Peyer's patch (tissue), 4 donors: Measurements from ENCODE around the gene PAIP1. TPM values are rescaled to one million over a fixed set of nuclear protein-coding genes. Genes with fewer than 3 reads are reported as not detected.

Source experiments
- DNase-seq, 3 donors: peaks; one replicate each; pipeline ENCODE4 v3.0.0-alpha.2; 2017 to 2019
- H3K27ac ChIP-seq, 4 donors: fragments of 200-600 bp; sonication (generic); one replicate each; pipeline ENCODE4 v1.5.1; 2016 to 2019
- H3K27me3 ChIP-seq, 2 donors: fragments of 200-600 bp; sonication (generic); one replicate each; pipeline ENCODE4 v1.5.1; 2019
- H3K36me3 ChIP-seq, 3 donors: fragments of 200-600 bp; sonication (generic); one replicate each; pipeline ENCODE4 v1.5.1; 2016 to 2019
- H3K4me1 ChIP-seq, 4 donors: fragments of 200-600 bp; sonication (generic); one replicate each; pipeline ENCODE4 v1.5.1; 2016 to 2019
- H3K4me3 ChIP-seq, 4 donors: fragments of 200-600 bp; sonication (generic); 1 replicate in 3 of 4; 2 replicates in 1 of 4; pipeline ENCODE4 v1.5.1; 2016 to 2019; ENCODE audit warnings: mild to moderate bottlenecking in 1 of 4
- H3K9me3 ChIP-seq, 4 donors: fragments of 200-600 bp; sonication (generic); one replicate each; pipeline ENCODE4 v1.5.1; 2016 to 2019; ENCODE audit warnings: mild to moderate bottlenecking in 1 of 4
- POLR2A ChIP-seq, 2 donors: fragments of 450-650 bp; IDR thresholded peaks; one replicate each; pipeline ENCODE4 v1.5.1; 2017; ENCODE audit warnings: antibody characterized with exemption in 2 of 2, mild to moderate bottlenecking in 2 of 2, moderate library complexity in 2 of 2
- total RNA-seq, 4 donors: library from RNA; depleted of rRNA; stranded (reverse); fragments of >200 nt; gene quantifications; one replicate each; pipeline ENCODE4 v1.1.0, GENCODE V29; 2016
- TF ChIP-seq, protein P1 (sequence below), 6 experiments: fragments of 450-650 bp in 4 of 6; fragments of 200-600 bp in 2 of 6; sonication (generic) in 1 of 6; IDR thresholded peaks; one replicate each; pipeline ENCODE4 v1.5.1; 2017 to 2019; ENCODE audit warnings: antibody characterized with exemption in 6 of 6, mild to moderate bottlenecking in 3 of 6, moderate library complexity in 1 of 6

The PAIP1 gene, protein sequence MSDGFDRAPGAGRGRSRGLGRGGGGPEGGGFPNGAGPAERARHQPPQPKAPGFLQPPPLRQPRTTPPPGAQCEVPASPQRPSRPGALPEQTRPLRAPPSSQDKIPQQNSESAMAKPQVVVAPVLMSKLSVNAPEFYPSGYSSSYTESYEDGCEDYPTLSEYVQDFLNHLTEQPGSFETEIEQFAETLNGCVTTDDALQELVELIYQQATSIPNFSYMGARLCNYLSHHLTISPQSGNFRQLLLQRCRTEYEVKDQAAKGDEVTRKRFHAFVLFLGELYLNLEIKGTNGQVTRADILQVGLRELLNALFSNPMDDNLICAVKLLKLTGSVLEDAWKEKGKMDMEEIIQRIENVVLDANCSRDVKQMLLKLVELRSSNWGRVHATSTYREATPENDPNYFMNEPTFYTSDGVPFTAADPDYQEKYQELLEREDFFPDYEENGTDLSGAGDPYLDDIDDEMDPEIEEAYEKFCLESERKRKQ
- total RNA-seq: 10 to 100 TPM; 45.9 to 61.1 (median 48.9) TPM

DNA sequence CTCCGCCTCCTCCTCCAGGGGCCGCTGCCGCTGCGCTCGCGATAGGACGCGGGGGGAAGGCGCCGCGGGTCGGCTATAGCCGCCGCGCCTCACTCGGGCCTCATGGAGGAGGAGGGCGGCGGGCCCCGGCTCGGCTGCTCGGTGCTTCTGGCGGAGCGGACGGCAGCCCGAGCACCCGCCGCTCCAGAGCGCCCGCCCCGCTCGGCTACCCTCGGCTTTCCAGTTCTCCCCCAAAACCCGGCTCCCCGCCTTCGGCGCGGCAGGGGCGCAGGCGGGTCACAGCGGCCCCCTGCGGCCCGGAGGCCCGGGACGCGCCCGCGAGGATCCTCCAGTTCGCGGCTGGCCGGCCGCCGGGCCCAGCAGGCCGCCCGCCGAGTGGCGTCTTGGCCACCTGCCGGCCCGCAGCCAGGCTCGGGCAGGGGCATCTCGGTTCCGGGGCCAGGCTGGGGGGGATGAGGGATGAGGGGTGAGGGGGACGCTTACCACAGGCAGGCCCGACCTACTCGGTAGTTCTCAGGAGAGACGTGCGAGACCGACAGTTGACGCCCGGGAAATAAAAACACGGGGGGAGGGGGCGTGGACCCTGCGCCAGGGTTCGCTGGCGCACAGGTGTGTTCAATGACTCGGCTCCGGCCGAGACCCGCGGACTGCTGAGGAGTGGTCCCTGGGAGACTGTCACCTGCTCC lies at the start of gene PAIP1:
Gene PAIP1, minus strand, starts transcription at position 221 of the 686 bp plus-strand sequence. CDS start 231 bp downstream, outside the sequence.
- Histone ChIP-seq H3K9me3 (no peaks in the 10 kb centered on the region), H3K27me3 (no peaks in the 10 kb centered on the region), H3K4me1 (peaks cover 0 to 32% (median 2%) of the 10 kb centered on the region in 4 donors), H3K27ac (peak within 1 kb of the TSS; percentile 90 to 96 (median 95)), H3K36me3 (no peaks in the 10 kb centered on the region), H3K4me3 (peak within 1 kb of the TSS; percentile 73 to 94 (median 86))
- peak; percentile 68 to 92 (median 91) for DNase-seq
- TF ChIP-seq, protein P1, sequence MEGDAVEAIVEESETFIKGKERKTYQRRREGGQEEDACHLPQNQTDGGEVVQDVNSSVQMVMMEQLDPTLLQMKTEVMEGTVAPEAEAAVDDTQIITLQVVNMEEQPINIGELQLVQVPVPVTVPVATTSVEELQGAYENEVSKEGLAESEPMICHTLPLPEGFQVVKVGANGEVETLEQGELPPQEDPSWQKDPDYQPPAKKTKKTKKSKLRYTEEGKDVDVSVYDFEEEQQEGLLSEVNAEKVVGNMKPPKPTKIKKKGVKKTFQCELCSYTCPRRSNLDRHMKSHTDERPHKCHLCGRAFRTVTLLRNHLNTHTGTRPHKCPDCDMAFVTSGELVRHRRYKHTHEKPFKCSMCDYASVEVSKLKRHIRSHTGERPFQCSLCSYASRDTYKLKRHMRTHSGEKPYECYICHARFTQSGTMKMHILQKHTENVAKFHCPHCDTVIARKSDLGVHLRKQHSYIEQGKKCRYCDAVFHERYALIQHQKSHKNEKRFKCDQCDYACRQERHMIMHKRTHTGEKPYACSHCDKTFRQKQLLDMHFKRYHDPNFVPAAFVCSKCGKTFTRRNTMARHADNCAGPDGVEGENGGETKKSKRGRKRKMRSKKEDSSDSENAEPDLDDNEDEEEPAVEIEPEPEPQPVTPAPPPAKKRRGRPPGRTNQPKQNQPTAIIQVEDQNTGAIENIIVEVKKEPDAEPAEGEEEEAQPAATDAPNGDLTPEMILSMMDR (IDR thresholded peaks at IDR 0.05): peak in 5 of 6 experiments; percentile 54 to 81 (median 74)
- peak; percentile 39 to 60 for TF ChIP-seq POLR2A (IDR thresholded peaks at IDR 0.05)

DNA sequence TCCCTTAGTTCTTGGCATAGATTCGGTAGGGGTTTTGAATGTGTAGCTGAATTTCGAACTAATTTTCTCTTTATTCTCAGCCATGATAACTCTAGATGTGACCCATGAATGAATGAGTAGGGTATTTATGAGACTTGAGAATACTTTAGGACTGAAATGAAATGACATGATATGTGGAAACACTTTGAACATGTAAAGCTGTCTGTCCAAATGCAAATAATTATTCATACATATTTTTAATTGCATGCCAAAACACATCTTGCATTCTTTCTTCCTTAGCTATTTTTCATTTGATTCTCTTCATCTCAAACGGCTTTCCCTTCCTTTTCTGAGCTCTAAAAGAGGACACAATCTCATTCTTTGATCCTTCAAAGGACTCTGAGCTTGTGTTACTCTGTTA lies 49.5 kb upstream of the PAIP1 start:
- Histone ChIP-seq H3K27me3 (no peaks in the 10 kb centered on the region), H3K9me3 (no peaks in the 10 kb centered on the region), H3K36me3 (peaks cover 0 to 22% (median 0%) of the 10 kb centered on the region in 3 donors), H3K4me3 (no peak overlapping the region), H3K4me1 (peaks cover 0 to 12% (median 6%) of the 10 kb centered on the region in 4 donors), H3K27ac (no peak overlapping the region)
- no peak for DNase-seq
- TF ChIP-seq, protein P1 (IDR thresholded peaks at IDR 0.05): no peak
- TF ChIP-seq POLR2A (IDR thresholded peaks at IDR 0.05): no peak

DNA sequence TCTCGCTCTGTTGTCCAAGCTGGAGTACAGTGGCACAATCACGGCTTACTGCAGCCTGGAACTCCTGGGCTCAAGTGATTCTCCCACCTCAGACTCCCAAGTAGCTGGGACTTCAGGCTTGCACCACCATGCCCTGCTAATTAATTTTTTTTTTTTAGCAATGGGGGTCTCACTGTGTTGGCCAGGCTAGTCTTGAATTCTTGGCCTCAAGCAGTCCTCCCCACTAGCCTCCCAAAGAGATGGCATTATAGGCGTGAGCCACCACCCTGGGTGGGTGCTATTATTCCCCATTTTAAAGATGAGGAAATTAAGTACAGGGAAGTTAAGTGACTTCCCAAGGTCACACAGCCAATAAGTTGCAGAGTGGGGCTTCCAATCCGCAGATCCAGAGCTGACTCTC lies 47.8 kb upstream of the PAIP1 start:
- Histone ChIP-seq H3K9me3 (no peaks in the 10 kb centered on the region), H3K27ac (no peak overlapping the region), H3K36me3 (peaks cover 0 to 6% (median 0%) of the 10 kb centered on the region in 3 donors), H3K4me3 (peak overlapping the region in 1 of 4 donors; percentile 86), H3K27me3 (no peaks in the 10 kb centered on the region), H3K4me1 (peaks cover 0 to 15% (median 6%) of the 10 kb centered on the region in 4 donors)
- no peak for DNase-seq
- TF ChIP-seq, protein P1 (IDR thresholded peaks at IDR 0.05): no peak
- TF ChIP-seq POLR2A (IDR thresholded peaks at IDR 0.05): no peak

DNA sequence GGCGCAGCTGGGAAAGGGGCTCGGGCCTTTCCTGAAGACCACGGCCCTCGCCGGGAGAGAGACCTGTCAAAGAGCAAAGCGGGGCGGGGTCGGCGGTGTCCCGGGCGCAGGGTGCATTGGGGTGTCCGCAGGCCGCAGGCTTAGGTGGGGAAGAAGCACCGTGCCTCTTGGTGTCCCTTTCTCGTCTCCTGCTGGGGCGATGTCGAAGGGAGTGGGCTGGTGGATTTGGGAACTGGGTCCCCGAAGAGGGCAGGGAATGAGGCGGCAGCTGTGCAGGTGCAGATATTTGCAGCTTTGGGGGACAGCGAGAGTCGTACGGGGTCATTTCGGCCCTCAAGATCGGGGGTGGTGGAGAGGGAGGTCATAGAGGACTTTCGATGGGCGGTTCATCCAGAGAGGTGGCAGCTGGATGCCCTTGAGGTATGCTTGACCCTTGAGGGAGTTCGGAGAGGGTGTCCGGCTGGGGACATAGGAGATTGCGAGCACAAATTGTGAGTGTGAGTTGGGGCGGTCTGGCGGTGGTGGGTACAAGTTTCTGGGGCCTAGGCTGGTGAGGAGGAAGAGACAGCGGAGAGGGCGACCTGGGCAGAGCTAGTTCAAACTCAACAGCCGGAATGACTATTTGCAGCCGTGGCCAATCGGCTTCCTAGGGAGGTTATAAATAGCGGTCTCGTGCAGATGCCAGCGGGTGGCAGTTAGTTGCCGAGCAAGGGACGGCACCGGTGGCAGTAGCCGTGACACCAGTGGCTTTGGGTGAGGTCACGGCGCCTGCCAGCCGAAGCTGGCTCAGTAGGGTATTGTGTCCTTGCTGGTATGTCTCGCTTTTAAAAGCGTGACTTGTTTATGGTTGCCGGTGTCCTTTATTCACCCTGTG lies 46.7 kb upstream of the PAIP1 start:
- peak overlapping the region; percentile 65 to 85 (median 79) for H3K27ac ChIP-seq
- no peaks in the 10 kb centered on the region for H3K36me3 ChIP-seq
- TF ChIP-seq, protein P1 (IDR thresholded peaks at IDR 0.05): no peak
- TF ChIP-seq POLR2A (IDR thresholded peaks at IDR 0.05): peak; percentile 38 to 44
- peak; percentile 76 to 86 (median 78) for DNase-seq
- H3K4me1 ChIP-seq: peaks cover 0 to 15% (median 6%) of the 10 kb centered on the region in 4 donors
- peak overlapping the region; percentile 61 to 86 (median 79) for H3K4me3 ChIP-seq
- no peaks in the 10 kb centered on the region for H3K9me3 ChIP-seq
- H3K27me3 ChIP-seq: no peaks in the 10 kb centered on the region
